ENCODE results near the gene OR5AK2. TPM values are rescaled to one million over a fixed set of nuclear protein-coding genes. Genes with fewer than 3 reads are reported as not detected.

OR5AK2 gene
- total RNA-seq, 1 experiment from 2014 or later = not detected

DNA sequence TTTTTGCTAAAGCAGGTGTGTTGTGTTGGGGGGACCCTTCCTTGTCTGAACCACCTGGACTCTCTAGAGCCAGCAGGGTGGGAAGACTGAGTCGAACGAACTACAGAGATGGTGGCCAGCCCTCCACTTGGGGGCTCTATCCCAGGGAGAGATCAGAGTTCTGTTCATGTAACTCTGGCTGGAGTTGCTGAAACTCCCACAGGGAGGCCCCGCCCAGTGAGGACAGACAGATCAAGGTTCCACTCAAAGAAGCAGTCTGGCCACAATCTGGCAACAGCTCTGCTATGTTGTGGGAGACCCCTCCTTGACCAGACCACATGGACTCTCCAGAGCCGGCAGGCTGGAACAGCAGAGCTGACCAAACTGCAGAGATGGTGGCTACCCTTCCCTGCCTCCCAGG is 20.2 kb upstream of the OR5AK2 start:
- intact Hi-C loops (cut with micrococcal nuclease; ENCODE audit: unreplicated experiment) = no loop called here
- 0 out of 2 replicates have a peak, but pooled peaks cover 12% of the 10 kb centered on the region for H3K4me1 ChIP-seq (replicated peaks; ENCODE audit: insufficient read depth)
- H3K27me3 ChIP-seq (ENCODE audit: insufficient read depth, low read depth) = no peaks in the 10 kb centered on the region
- peaks cover 4% of the 10 kb centered on the region; the same call in 1 of the 2 replicates for H3K9me3 ChIP-seq (ENCODE audit: insufficient read depth, low read depth)
- no peak overlapping the region for H3K4me2 ChIP-seq
- CTCF ChIA-PET = no interaction called here
- no TSS peak for BruUV-seq (replicated peaks)
- H3K36me3 ChIP-seq (ENCODE audit: low read depth) = no peaks in the 10 kb centered on the region
- H3F3A ChIP-seq (ENCODE audit: insufficient read depth, low read depth) = peaks cover 8% of the 10 kb centered on the region; the same call in 1 of the 2 replicates
- no peaks in the 10 kb centered on the region for H3K9me2 ChIP-seq (ENCODE audit: insufficient read depth)
- no peak overlapping the region for H3K27ac ChIP-seq
- no peaks in the 10 kb centered on the region for H4K20me1 ChIP-seq (ENCODE audit: insufficient read depth)
- H3K79me2 ChIP-seq (ENCODE audit: low read depth) = no peaks in the 10 kb centered on the region
- no peak for DNase-seq
- H2AFZ ChIP-seq = no peak overlapping the region
- TF ChIP-seq CTCF (conservative IDR thresholded peaks at IDR 0.05) (no peak), EZH2 (IDR thresholded peaks at IDR 0.05; ENCODE audit: low read depth) (no peak)
- H3K4me3 ChIP-seq = no peak overlapping the region
- POLR2A ChIA-PET (ENCODE audit: unreplicated experiment) = no interaction called here

- no peaks in the 10 kb centered on the region for H3K4me1 ChIP-seq (replicated peaks; ENCODE audit: insufficient read depth)
- H3K9me3 ChIP-seq (ENCODE audit: insufficient read depth, low read depth) = no peaks in the 10 kb centered on the region
- no peak for DNase-seq
- H3K79me2 ChIP-seq (ENCODE audit: low read depth) = no peaks in the 10 kb centered on the region
- no peak overlapping the region for H3K27ac ChIP-seq
- no peak overlapping the region for H3K4me3 ChIP-seq
- H3F3A ChIP-seq (ENCODE audit: insufficient read depth, low read depth) = no peaks in the 10 kb centered on the region
- intact Hi-C loops (cut with micrococcal nuclease; ENCODE audit: unreplicated experiment) = no loop called here
- peaks cover 4% of the 10 kb centered on the region; the same call in 1 of the 2 replicates for H3K9me2 ChIP-seq (ENCODE audit: insufficient read depth)
- H2AFZ ChIP-seq = no peak overlapping the region
- ChIA-PET CTCF (no interaction called here), POLR2A (ENCODE audit: unreplicated experiment) (no interaction called here)
- H4K20me1 ChIP-seq (ENCODE audit: insufficient read depth) = no peaks in the 10 kb centered on the region
- BruUV-seq (replicated peaks) = no TSS peak
- no peak overlapping the region for H3K4me2 ChIP-seq
- H3K27me3 ChIP-seq (ENCODE audit: insufficient read depth, low read depth) = no peaks in the 10 kb centered on the region
- no peaks in the 10 kb centered on the region for H3K36me3 ChIP-seq (ENCODE audit: low read depth)
- TF ChIP-seq CTCF (conservative IDR thresholded peaks at IDR 0.05) = no peak
- no peak for TF ChIP-seq EZH2 (IDR thresholded peaks at IDR 0.05; ENCODE audit: low read depth)
Measured at GRCh38 chr11:56977314-56977713, 11.4 kb upstream of the OR5AK2 start.

DNA sequence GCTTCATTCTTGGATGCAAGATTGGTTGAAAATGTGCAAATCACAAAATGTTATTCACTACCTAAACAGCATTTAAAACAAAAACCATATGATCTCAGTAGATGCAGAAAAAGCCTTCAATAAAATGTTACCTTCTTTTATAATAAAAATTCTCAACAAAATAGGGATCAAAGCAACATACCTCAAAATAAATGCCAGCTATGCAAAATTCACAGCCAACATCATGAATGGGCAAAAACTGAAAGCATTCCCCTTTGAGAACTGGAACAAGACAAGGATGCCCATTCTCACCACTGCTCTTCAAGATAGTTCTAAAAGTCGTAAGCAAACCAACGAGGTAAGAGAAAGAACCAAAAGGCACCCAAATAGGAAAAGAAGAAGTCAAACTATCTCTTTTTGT is 2.0 kb downstream of the OR5AK2 start:
- Histone ChIP-seq H3K4me1 (replicated peaks; ENCODE audit: insufficient read depth) (no peaks in the 10 kb centered on the region), H3F3A (ENCODE audit: insufficient read depth, low read depth) (no peaks in the 10 kb centered on the region), H3K27ac (no peak overlapping the region), H3K27me3 (ENCODE audit: insufficient read depth, low read depth) (no peaks in the 10 kb centered on the region), H3K4me3 (no peak overlapping the region), H3K4me2 (no peak overlapping the region), H3K79me2 (ENCODE audit: low read depth) (no peaks in the 10 kb centered on the region), H2AFZ (no peak overlapping the region), H3K9me2 (ENCODE audit: insufficient read depth) (no peaks in the 10 kb centered on the region), H3K36me3 (ENCODE audit: low read depth) (no peaks in the 10 kb centered on the region), H3K9me3 (ENCODE audit: insufficient read depth, low read depth) (peaks cover 8% of the 10 kb centered on the region; the same call in 1 of the 2 replicates), H4K20me1 (ENCODE audit: insufficient read depth) (no peaks in the 10 kb centered on the region)
- intact Hi-C loops (cut with micrococcal nuclease; ENCODE audit: unreplicated experiment) = no loop called here
- CTCF ChIA-PET = no interaction called here
- no TSS peak for BruUV-seq (replicated peaks)
- POLR2A ChIA-PET (ENCODE audit: unreplicated experiment) = no interaction called here
- TF ChIP-seq CTCF (conservative IDR thresholded peaks at IDR 0.05) = no peak
- TF ChIP-seq EZH2 (IDR thresholded peaks at IDR 0.05; ENCODE audit: low read depth) = no peak
- no peak for DNase-seq
